T-helper 2 cell (primary cell): ENCODE results near the gene ZYG11B.
"Not testable (repeated sequence)": the region's sequence is repeated elsewhere in the genome, so short reads cannot be mapped to it uniquely, and the experiment has no call there.

Experiments
- DNase-seq, 5 experiments: peaks; one replicate each; pipeline versions ENCODE4 v3.0.0 to v3.0.0-alpha.2; 2012 to 2022
- total RNA-seq, 2 donors: gene quantifications; one replicate each; lab custom pipeline; 2026; lab: John Stamatoyannopoulos, UW

Gene ZYG11B
- 58.0 to 66.5 reads per million in 2 donors for total RNA-seq

- peak; percentile 84 to 93 (median 88) for DNase-seq
Measured at GRCh38 chr1:52726265-52727113, at the start of gene ZYG11B. ZYG11B (plus strand) TSS chr1:52726453; CDS start chr1:52726654, 201 bp downstream.

GRCh38 chr1:52677076-52677806 is 49.0 kb upstream of the ZYG11B start:
- no peak for DNase-seq

- DNase-seq: no peak
Measured at GRCh38 chr1:52679048-52679447, 47.2 kb upstream of the ZYG11B start.

GRCh38 chr1:52679498-52679897 is 46.8 kb upstream of the ZYG11B start:
- no peak for DNase-seq

GRCh38 chr1:52680353-52680752 is 45.9 kb upstream of the ZYG11B start:
- DNase-seq: no peak

- no peak for DNase-seq
Measured at GRCh38 chr1:52681136-52681535, 45.1 kb upstream of the ZYG11B start.

GRCh38 chr1:52683367-52683940 is 42.8 kb upstream of the ZYG11B start:
- DNase-seq: peak in 1 of 5 experiments; percentile 16

- DNase-seq: no peak
Measured at GRCh38 chr1:52684545-52684944, 41.7 kb upstream of the ZYG11B start.

- DNase-seq: peak; percentile 42 to 90 (median 60)
Measured at GRCh38 chr1:52686261-52686751, 39.9 kb upstream of the ZYG11B start.

- DNase-seq: no peak
Measured at GRCh38 chr1:52686830-52687229, 39.4 kb upstream of the ZYG11B start.

GRCh38 chr1:52691821-52692220 is 34.4 kb upstream of the ZYG11B start:
- no peak for DNase-seq

GRCh38 chr1:52692697-52693096 is 33.6 kb upstream of the ZYG11B start:
- DNase-seq: no peak

- not testable (repeated sequence) for DNase-seq
Measured at GRCh38 chr1:52693351-52693750, 32.9 kb upstream of the ZYG11B start.

- DNase-seq: no peak
Measured at GRCh38 chr1:52693843-52694242, 32.4 kb upstream of the ZYG11B start.

- no peak for DNase-seq
Measured at GRCh38 chr1:52695627-52696026, 30.6 kb upstream of the ZYG11B start.

GRCh38 chr1:52697795-52698674 is 28.2 kb upstream of the ZYG11B start, which contains the start of gene COA7:
COA7 (minus strand) TSS chr1:52698347; CDS start chr1:52698326, 21 bp downstream.
- peak; percentile 46 to 70 (median 53) for DNase-seq

GRCh38 chr1:52702886-52703787 is 23.1 kb upstream of the ZYG11B start:
- DNase-seq: peak; percentile 52 to 96 (median 74)

GRCh38 chr1:52706136-52706670 is 20.1 kb upstream of the ZYG11B start:
- DNase-seq: no peak

- no peak for DNase-seq
Measured at GRCh38 chr1:52706941-52707926, 19.0 kb upstream of the ZYG11B start.
